Measurements from ENCODE around the gene BAAT.

BAAT gene

DNA sequence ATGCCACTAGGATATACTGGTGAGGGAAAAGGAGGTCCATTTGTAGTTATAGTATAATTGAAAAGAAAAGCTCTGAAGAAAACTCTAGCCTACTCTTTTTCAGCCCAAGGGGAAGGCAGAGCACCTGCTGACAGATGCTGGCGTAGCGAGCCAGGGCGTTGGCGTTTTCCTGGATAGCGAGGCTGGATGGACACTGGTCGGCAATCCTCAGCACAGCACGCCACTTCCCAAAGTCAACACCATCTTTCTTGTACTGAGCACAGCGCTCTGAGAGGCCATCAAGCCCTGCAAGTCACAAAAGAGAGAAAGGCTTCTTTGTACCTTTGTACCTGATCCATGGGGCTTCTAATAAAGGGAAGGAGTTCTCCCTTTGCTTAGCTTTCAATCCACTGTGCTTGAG, 42.6 kb upstream of the BAAT start:
- TF ChIP-seq, protein P1, sequence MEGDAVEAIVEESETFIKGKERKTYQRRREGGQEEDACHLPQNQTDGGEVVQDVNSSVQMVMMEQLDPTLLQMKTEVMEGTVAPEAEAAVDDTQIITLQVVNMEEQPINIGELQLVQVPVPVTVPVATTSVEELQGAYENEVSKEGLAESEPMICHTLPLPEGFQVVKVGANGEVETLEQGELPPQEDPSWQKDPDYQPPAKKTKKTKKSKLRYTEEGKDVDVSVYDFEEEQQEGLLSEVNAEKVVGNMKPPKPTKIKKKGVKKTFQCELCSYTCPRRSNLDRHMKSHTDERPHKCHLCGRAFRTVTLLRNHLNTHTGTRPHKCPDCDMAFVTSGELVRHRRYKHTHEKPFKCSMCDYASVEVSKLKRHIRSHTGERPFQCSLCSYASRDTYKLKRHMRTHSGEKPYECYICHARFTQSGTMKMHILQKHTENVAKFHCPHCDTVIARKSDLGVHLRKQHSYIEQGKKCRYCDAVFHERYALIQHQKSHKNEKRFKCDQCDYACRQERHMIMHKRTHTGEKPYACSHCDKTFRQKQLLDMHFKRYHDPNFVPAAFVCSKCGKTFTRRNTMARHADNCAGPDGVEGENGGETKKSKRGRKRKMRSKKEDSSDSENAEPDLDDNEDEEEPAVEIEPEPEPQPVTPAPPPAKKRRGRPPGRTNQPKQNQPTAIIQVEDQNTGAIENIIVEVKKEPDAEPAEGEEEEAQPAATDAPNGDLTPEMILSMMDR (IDR thresholded peaks at IDR 0.05; ENCODE audit: low read depth, low read length, missing control alignments): no peak
- H3K4me3 ChIP-seq (ENCODE audit: low read depth, low read length): no peak overlapping the region
- DNase-seq (ENCODE audit: low read depth): no peak

GRCh38 chr9:101421653-101422065, 36.9 kb upstream of the BAAT start:
- DNase-seq (ENCODE audit: low read depth): no peak
- no peak overlapping the region for H3K4me3 ChIP-seq (ENCODE audit: low read depth, low read length)
- TF ChIP-seq, protein P1 (IDR thresholded peaks at IDR 0.05; ENCODE audit: low read depth, low read length, missing control alignments): no peak

- no peak overlapping the region for H3K4me3 ChIP-seq (ENCODE audit: low read depth, low read length)
- TF ChIP-seq, protein P1 (IDR thresholded peaks at IDR 0.05; ENCODE audit: low read depth, low read length, missing control alignments): no peak
- no peak for DNase-seq (ENCODE audit: low read depth)
Observed at GRCh38 chr9:101419863-101420262, 35.1 kb upstream of the BAAT start.

GRCh38 chr9:101418518-101419430, 34.0 kb upstream of the BAAT start:
- H3K4me3 ChIP-seq (ENCODE audit: low read depth, low read length): no peak overlapping the region
- TF ChIP-seq, protein P1 (IDR thresholded peaks at IDR 0.05; ENCODE audit: low read depth, low read length, missing control alignments): no peak
- DNase-seq (ENCODE audit: low read depth): no peak

DNA sequence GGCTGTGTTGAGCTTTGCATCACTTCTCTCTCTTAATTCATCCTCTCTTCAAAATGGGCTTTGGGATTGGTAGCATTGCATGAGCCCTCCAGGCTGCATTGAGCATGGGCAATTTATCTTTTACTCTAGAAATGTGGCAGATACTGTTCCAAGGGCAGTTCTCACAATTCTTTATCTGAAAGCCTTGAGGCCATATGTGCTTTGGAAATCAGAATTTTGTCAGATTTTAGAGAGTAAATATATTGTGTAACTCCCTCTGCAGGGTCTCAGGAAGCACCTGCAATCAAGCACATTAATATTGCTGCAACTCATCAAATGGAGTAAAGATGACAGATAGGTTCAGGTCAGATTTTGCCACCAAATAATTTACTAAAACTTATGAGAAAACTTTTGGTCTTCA, 33.2 kb upstream of the BAAT start:
- no peak for DNase-seq (ENCODE audit: low read depth)
- TF ChIP-seq, protein P1 (IDR thresholded peaks at IDR 0.05; ENCODE audit: low read depth, low read length, missing control alignments): no peak
- H3K4me3 ChIP-seq (ENCODE audit: low read depth, low read length): no peak overlapping the region

DNA sequence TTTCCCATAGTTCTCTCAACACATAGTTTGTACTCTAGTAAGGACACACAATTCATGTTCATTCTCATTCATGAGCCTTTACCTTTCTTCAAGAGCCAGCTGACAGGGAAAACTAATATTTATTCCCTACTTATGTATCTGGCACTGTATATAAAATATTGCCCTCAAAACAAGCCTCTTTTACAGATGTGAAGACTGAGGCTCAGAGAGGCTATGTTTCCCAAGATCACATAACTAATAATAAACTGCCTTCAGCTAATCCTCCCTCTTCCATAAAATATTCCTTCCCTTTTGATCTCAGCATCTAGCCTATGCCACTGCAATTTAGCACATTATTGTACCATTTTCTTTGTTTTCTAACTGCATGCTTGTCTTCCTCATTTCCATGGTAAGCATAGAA, 32.6 kb upstream of the BAAT start:
- H3K4me3 ChIP-seq (ENCODE audit: low read depth, low read length): no peak overlapping the region
- DNase-seq (ENCODE audit: low read depth): no peak
- TF ChIP-seq, protein P1 (IDR thresholded peaks at IDR 0.05; ENCODE audit: low read depth, low read length, missing control alignments): no peak

GRCh38 chr9:101415578-101415977, 30.8 kb upstream of the BAAT start:
- TF ChIP-seq, protein P1 (IDR thresholded peaks at IDR 0.05; ENCODE audit: low read depth, low read length, missing control alignments): no peak
- DNase-seq (ENCODE audit: low read depth): no peak
- no peak overlapping the region for H3K4me3 ChIP-seq (ENCODE audit: low read depth, low read length)

Data from GM12864 (cell line).